ENCODE results near the gene CAPZA1. TPM values are rescaled to one million over a fixed set of nuclear protein-coding genes. Genes with fewer than 3 reads are reported as not detected.

The CAPZA1 gene
- total RNA-seq, 1 experiment from 2014 or later = 108 TPM

- Histone ChIP-seq H3T11ph (ENCODE audit: low read length) (no peak overlapping the region), H3K56ac (ENCODE audit: insufficient read length, low read depth, low read length) (no peak overlapping the region), H3K18ac (ENCODE audit: insufficient read length, low read depth, low read length) (no peak overlapping the region), H3K4ac (ENCODE audit: low read depth, low read length) (no peak overlapping the region), H3K27me3 (ENCODE audit: insufficient read depth, low read length) (no peaks in the 10 kb centered on the region), H2BK5ac (ENCODE audit: insufficient read length, low read length) (no peak overlapping the region), H2AFZ (ENCODE audit: low read length) (no peak overlapping the region), H2BK12ac (ENCODE audit: insufficient read length, low read depth, low read length) (no peak overlapping the region), H3K9ac (ENCODE audit: extremely low read depth, insufficient read length, low read length) (no peak overlapping the region), H4K20me1 (ENCODE audit: control insufficient read depth, insufficient read depth, insufficient read length) (no peaks in the 10 kb centered on the region), H3K9me3 (ENCODE audit: control insufficient read depth, low read depth, low read length) (peaks cover 6% of the 10 kb centered on the region), H3K4me1 (ENCODE audit: insufficient read depth, low read length) (no peaks in the 10 kb centered on the region), H3K23ac (ENCODE audit: insufficient read length, low read depth, low read length) (no peak overlapping the region), H3K4me2 (ENCODE audit: insufficient read depth, insufficient read length, low read length) (no peak overlapping the region), H3K79me1 (ENCODE audit: insufficient read depth, low read depth, low read length, poor library complexity, severe bottlenecking) (no peaks in the 10 kb centered on the region), H4K5ac (ENCODE audit: insufficient read length, low read depth, low read length) (no peak overlapping the region), H4K8ac (replicated peaks; ENCODE audit: insufficient read length, low read depth, low read length) (no peak overlapping the region), H4K91ac (ENCODE audit: insufficient read length, low read depth, low read length) (no peak overlapping the region), H3K23me2 (ENCODE audit: insufficient read length, low read depth, low read length, poor library complexity, severe bottlenecking) (no peaks in the 10 kb centered on the region), H3K27ac (ENCODE audit: insufficient read length, low read depth, low read length) (no peak overlapping the region), H2BK15ac (ENCODE audit: low read depth, low read length) (no peak overlapping the region), H3K14ac (ENCODE audit: insufficient read depth, low read length) (no peak overlapping the region), H2BK120ac (ENCODE audit: low read depth, low read length, poor library complexity, severe bottlenecking) (no peak overlapping the region), H2BK20ac (ENCODE audit: low read depth, low read length, poor library complexity, severe bottlenecking) (no peak overlapping the region), H3K79me2 (ENCODE audit: insufficient read depth, low read length) (no peaks in the 10 kb centered on the region), H2AK5ac (ENCODE audit: insufficient read length, low read length) (no peak overlapping the region)
- no peaks in the 10 kb centered on the region for H3K27me3 Mint-ChIP-seq (ENCODE audit: low read depth)
- no peak overlapping the region for H3K4me3 Mint-ChIP-seq
- WGBS (ENCODE audit: extremely low coverage, insufficient read length, low lambda C conversion rate) = no CpG with 5 or more reads among the region's 3 CpGs
- peaks cover 0 to 2% of the 10 kb centered on the region in 2 experiments; a peak in 1 of 5 replicates for H3K9me3 Mint-ChIP-seq
- no peak for TF ChIP-seq CTCF (conservative IDR thresholded peaks at IDR 0.05)
- H3K36me3 Mint-ChIP-seq (ENCODE audit: insufficient read depth in 1 of 3, low read depth in 3 of 3) = peaks cover 12 to 21% (median 14%) of the 10 kb centered on the region in 3 experiments
- H3K4me1 Mint-ChIP-seq = peaks cover 0 to 2% of the 10 kb centered on the region in 2 experiments; a peak in 1 of 4 replicates
- no peak for DNase-seq
- H3K27ac Mint-ChIP-seq = no peak overlapping the region
Measured at GRCh38 chr1:112594208-112594876, 25.3 kb upstream of the CAPZA1 start.

Data from H9 (cell line).